ENCODE data around the gene ACVR1.

The ACVR1 gene

GRCh38 chr2:157699806-157700205 is 176.3 kb downstream of the ACVR1 start:
- DNase-seq (ENCODE audit: low read depth) = no peak

GRCh38 chr2:157699009-157699408 is 177.1 kb downstream of the ACVR1 start:
- DNase-seq (ENCODE audit: low read depth) = no peak

- no peak for DNase-seq (ENCODE audit: low read depth)
These were observed 177.7 kb downstream of the ACVR1 start for GRCh38 chr2:157698430-157698829.

GRCh38 chr2:157696036-157696435 is 180.1 kb downstream of the ACVR1 start:
- DNase-seq (ENCODE audit: low read depth) = no peak

GRCh38 chr2:157692768-157693167 is 183.4 kb downstream of the ACVR1 start:
- no peak for DNase-seq (ENCODE audit: low read depth)

- no peak for DNase-seq (ENCODE audit: low read depth)
These were observed 184.4 kb downstream of the ACVR1 start for GRCh38 chr2:157691695-157692094.

GRCh38 chr2:157691131-157691530 is 185.0 kb downstream of the ACVR1 start:
- DNase-seq (ENCODE audit: low read depth) = no peak

Measured in T-helper 22 cell (primary cell).